Osteoblast (primary cell): ENCODE data around the gene FCN3. TPM values are rescaled to one million over a fixed set of nuclear protein-coding genes. Genes with fewer than 3 reads are reported as not detected.

Source experiments
- DNase-seq: peaks from one replicate; pipeline ENCODE4 v3.0.0; 2011; ENCODE audit warnings: low spot score, mixed read lengths; ENCODE audit not compliant: insufficient read length; ENCODE audit errors: missing footprints
- H2AFZ ChIP-seq: 2 replicates; pipeline ENCODE4 v1.6.0; 2011; ENCODE audit warnings: mild to moderate bottlenecking, low read length
- H3K27ac ChIP-seq: 2 replicates; pipeline ENCODE4 v1.5.1; 2011; ENCODE audit warnings: mild to moderate bottlenecking, low read depth, low read length, moderate library complexity
- H3K27me3 ChIP-seq: 2 replicates; pipeline ENCODE4 v1.6.0; 2012; ENCODE audit warnings: mild to moderate bottlenecking, control low read depth, inconsistent platforms, low read length, moderate library complexity; ENCODE audit not compliant: insufficient read depth
- H3K36me3 ChIP-seq: 2 replicates; pipeline ENCODE4 v1.5.1; 2011; ENCODE audit warnings: mild to moderate bottlenecking, low read length, control low read depth, moderate library complexity; ENCODE audit not compliant: insufficient read depth
- H3K4me1 ChIP-seq: 2 replicates; pipeline ENCODE4 v1.5.1; 2011; ENCODE audit warnings: mild to moderate bottlenecking, low read length, control low read depth, moderate library complexity; ENCODE audit not compliant: insufficient read depth
- H3K4me2 ChIP-seq: 2 replicates; pipeline ENCODE4 v1.6.0; 2011; ENCODE audit warnings: mild to moderate bottlenecking, low read length; ENCODE audit not compliant: insufficient read depth
- H3K4me3 ChIP-seq: fragments of 200-600 bp; sonication (generic); 3 replicates; pipeline ENCODE4 v1.5.1; 2012; ENCODE audit warnings: mild to moderate bottlenecking, low read length, inconsistent platforms; ENCODE audit not compliant: insufficient read depth
- H3K79me2 ChIP-seq: 2 replicates; pipeline ENCODE4 v1.6.0; 2012; ENCODE audit warnings: mild to moderate bottlenecking, low read length, control low read depth, inconsistent platforms; ENCODE audit not compliant: insufficient read depth
- H3K9me3 ChIP-seq: 2 replicates; pipeline ENCODE4 v1.5.1; 2011; ENCODE audit warnings: low read depth, low read length, control low read depth
- H4K20me1 ChIP-seq: 2 replicates; pipeline ENCODE4 v1.6.0; 2012; ENCODE audit warnings: mild to moderate bottlenecking, low read length, control low read depth; ENCODE audit not compliant: insufficient read depth
- CTCF ChIP-seq: IDR thresholded peaks from 2 replicates; pipeline ENCODE4 v1.5.1; 2011; ENCODE audit warnings: mild to moderate bottlenecking, low read depth, low read length, moderate library complexity; ENCODE audit errors: extremely low read depth
- total RNA-seq: library from RNA; depleted of rRNA; stranded (reverse); fragments of >200 nt; gene quantifications from 2 replicates; pipeline ENCODE4 v1.2.3, GENCODE V29; 2012

FCN3 gene
- total RNA-seq, 1 donor = not detected

GRCh38 chr1:27416387-27417111 lies 41.9 kb upstream of the FCN3 start:
- no peaks in the 10 kb centered on the region for H3K27me3 ChIP-seq
- no peak overlapping the region for H2AFZ ChIP-seq
- H3K4me3 ChIP-seq = no peak overlapping the region
- peaks cover 19% of the 10 kb centered on the region for H3K4me1 ChIP-seq
- peak; percentile 85 for TF ChIP-seq CTCF
- no peak overlapping the region for H3K27ac ChIP-seq
- no peaks in the 10 kb centered on the region for H3K9me3 ChIP-seq
- H3K4me2 ChIP-seq = no peak overlapping the region
- peaks cover 62% of the 10 kb centered on the region for H3K36me3 ChIP-seq
- DNase-seq = peak; percentile 52
- peaks cover 57% of the 10 kb centered on the region for H3K79me2 ChIP-seq
- no peaks in the 10 kb centered on the region for H4K20me1 ChIP-seq

GRCh38 chr1:27414091-27414490 lies 39.5 kb upstream of the FCN3 start:
- H2AFZ ChIP-seq = no peak overlapping the region

GRCh38 chr1:27413004-27413403 lies 38.4 kb upstream of the FCN3 start:
- Histone ChIP-seq H3K4me3 (no peak overlapping the region), H3K36me3 (peaks cover 82% of the 10 kb centered on the region), H3K9me3 (no peaks in the 10 kb centered on the region), H3K79me2 (peaks cover 29% of the 10 kb centered on the region), H3K4me1 (peaks cover 4% of the 10 kb centered on the region), H4K20me1 (no peaks in the 10 kb centered on the region), H3K4me2 (no peak overlapping the region), H2AFZ (no peak overlapping the region), H3K27ac (no peak overlapping the region), H3K27me3 (no peaks in the 10 kb centered on the region)
- DNase-seq = no peak
- no peak for TF ChIP-seq CTCF

More at GRCh38 chr1:27414091-27414490, 39.5 kb upstream of the FCN3 start:
- Histone ChIP-seq H3K4me2 (no peak overlapping the region), H3K4me1 (peaks cover 15% of the 10 kb centered on the region), H3K79me2 (peaks cover 32% of the 10 kb centered on the region), H3K27ac (no peak overlapping the region), H3K9me3 (no peaks in the 10 kb centered on the region), H3K27me3 (no peaks in the 10 kb centered on the region), H4K20me1 (no peaks in the 10 kb centered on the region), H3K36me3 (peaks cover 78% of the 10 kb centered on the region), H3K4me3 (no peak overlapping the region)
- DNase-seq = no peak
- no peak for TF ChIP-seq CTCF

- H4K20me1 ChIP-seq = no peaks in the 10 kb centered on the region
- H3K9me3 ChIP-seq = no peaks in the 10 kb centered on the region
- no peak overlapping the region for H3K27ac ChIP-seq
- H3K36me3 ChIP-seq = peaks cover 81% of the 10 kb centered on the region
- H2AFZ ChIP-seq = no peak overlapping the region
- no peak overlapping the region for H3K4me3 ChIP-seq
- no peak for TF ChIP-seq CTCF
- no peak overlapping the region for H3K4me2 ChIP-seq
- peaks cover 27% of the 10 kb centered on the region for H3K79me2 ChIP-seq
- H3K27me3 ChIP-seq = no peaks in the 10 kb centered on the region
- H3K4me1 ChIP-seq = no peaks in the 10 kb centered on the region
- DNase-seq = no peak
These were observed 37.9 kb upstream of the FCN3 start for GRCh38 chr1:27412502-27412901.
